Liver (tissue), 3 donors: ENCODE data around the gene LRP5.
"Not testable (repeated sequence)": the region's sequence is repeated elsewhere in the genome, so short reads cannot be mapped to it uniquely, and the experiment has no call there.

Experiments used
- ATF3 ChIP-seq: IDR thresholded peaks from 2 replicates; pipeline ENCODE4 v1.6.1; 2016; ENCODE audit warnings: antibody characterized with exemption
- CTCF ChIP-seq: fragments of 150-350 bp; IDR thresholded peaks from 2 replicates; pipeline ENCODE4 v1.5.1; 2017; ENCODE audit warnings: improper control_type of control experiment, low read depth, low read length; ENCODE audit not compliant: missing input control
- EGR1 ChIP-seq, 2 donors: IDR thresholded peaks; 2 replicates each; pipeline ENCODE4 v1.6.1; 2016 to 2018; ENCODE audit warnings: antibody characterized with exemption in 2 of 2, low read depth in 2 of 2
- FOXA1 ChIP-seq: IDR thresholded peaks from 2 replicates; pipeline ENCODE4 v1.6.1; 2016; ENCODE audit warnings: antibody characterized with exemption
- GABPA ChIP-seq, 2 donors: IDR thresholded peaks in 1 of 2; conservative IDR thresholded peaks in 1 of 2; 2 replicates each; pipeline ENCODE4 v1.6.1; 2016; ENCODE audit warnings: antibody characterized with exemption in 2 of 2, mild to moderate bottlenecking in 1 of 2, moderate library complexity in 1 of 2
- JUND ChIP-seq, 2 donors: IDR thresholded peaks; 2 replicates each; pipeline ENCODE4 v1.6.1; 2016; ENCODE audit warnings: antibody characterized with exemption in 2 of 2
- RAD21 ChIP-seq, 2 donors: IDR thresholded peaks; 2 replicates each; pipeline ENCODE4 v1.6.1; 2016; ENCODE audit warnings: antibody characterized with exemption in 2 of 2, mild to moderate bottlenecking in 2 of 2
- REST ChIP-seq: IDR thresholded peaks from 2 replicates; pipeline ENCODE4 v1.6.1; 2016; ENCODE audit warnings: antibody characterized with exemption, mild to moderate bottlenecking
- SP1 ChIP-seq: IDR thresholded peaks from 2 replicates; pipeline ENCODE4 v1.6.1; 2018; ENCODE audit warnings: antibody characterized with exemption, mild to moderate bottlenecking
- TAF1 ChIP-seq: conservative IDR thresholded peaks from 2 replicates; pipeline ENCODE4 v1.6.1; 2016; ENCODE audit warnings: antibody characterized with exemption, mild to moderate bottlenecking
- donor health status: healthy.
- donor health status: healthy.

GRCh38 chr11:68475626-68476025 lies 163.2 kb downstream of the LRP5 start:
- not testable (repeated sequence) for TF ChIP-seq EGR1 (IDR thresholded peaks at IDR 0.05; ENCODE audit: low read depth in 2 of 2); CTCF; JUND (IDR thresholded peaks at IDR 0.05); SP1; GABPA (IDR thresholded peaks at IDR 0.05 in 1 of 2, conservative IDR thresholded peaks at IDR 0.05 in 1 of 2); ATF3; TAF1; REST; RAD21 (IDR thresholded peaks at IDR 0.05); FOXA1
